Trophoblast cell (in vitro differentiated cells and primary cell): ENCODE data around the gene FES.
"Not testable (repeated sequence)": the region's sequence is repeated elsewhere in the genome, so short reads cannot be mapped to it uniquely, and the experiment has no call there.

ENCODE experiments used
- DNase-seq, 2 donors: peaks; one replicate each; pipeline ENCODE4 v3.0.0-alpha.2; 2016
- H2AFZ ChIP-seq: 2 replicates; pipeline ENCODE4 v1.6.1; 2013; ENCODE audit warnings: low read length, moderate library complexity, mild to moderate bottlenecking; ENCODE audit not compliant: insufficient read depth, poor library complexity
- H2AK5ac ChIP-seq: 2 replicates; pipeline ENCODE4 v1.6.1; 2013; ENCODE audit warnings: mild to moderate bottlenecking, low read length
- H2BK120ac ChIP-seq: 2 replicates; pipeline ENCODE4 v1.6.1; 2013; ENCODE audit warnings: low read length, mild to moderate bottlenecking, moderate library complexity; ENCODE audit not compliant: insufficient read depth, poor library complexity
- H2BK12ac ChIP-seq: 2 replicates; pipeline ENCODE4 v1.6.1; 2013; ENCODE audit warnings: mild to moderate bottlenecking, low read length, moderate library complexity
- H2BK5ac ChIP-seq: 2 replicates; pipeline ENCODE4 v1.6.1; 2013; ENCODE audit warnings: low read length, low read depth, moderate library complexity, mild to moderate bottlenecking; ENCODE audit not compliant: poor library complexity
- H3K14ac ChIP-seq: 2 replicates; pipeline ENCODE4 v1.6.1; 2013; ENCODE audit warnings: mild to moderate bottlenecking, low read length
- H3K18ac ChIP-seq: 2 replicates; pipeline ENCODE4 v1.6.1; 2013; ENCODE audit warnings: mild to moderate bottlenecking, low read length
- H3K23ac ChIP-seq: 2 replicates; pipeline ENCODE4 v1.6.1; 2013; ENCODE audit warnings: low read length
- H3K27ac ChIP-seq: 2 replicates; pipeline ENCODE4 v1.5.1; 2013; ENCODE audit warnings: low read depth, mild to moderate bottlenecking, inconsistent platforms, low read length, moderate library complexity
- H3K27me3 ChIP-seq: 2 replicates; pipeline ENCODE4 v1.6.1; 2013; ENCODE audit warnings: inconsistent platforms, mild to moderate bottlenecking, low read length, moderate library complexity; ENCODE audit not compliant: insufficient read depth
- H3K36me3 ChIP-seq, 2 experiments: 1 replicate in 1 of 2; 2 replicates in 1 of 2; pipeline ENCODE4 v1.6.1; 2013; ENCODE audit warnings: low read length in 2 of 2, mild to moderate bottlenecking in 2 of 2, moderate library complexity in 1 of 2; ENCODE audit not compliant: insufficient read depth in 2 of 2, control insufficient read depth in 1 of 2
- H3K4ac ChIP-seq: 2 replicates; pipeline ENCODE4 v1.6.1; 2013; ENCODE audit warnings: low read depth, mild to moderate bottlenecking, low read length, moderate library complexity
- H3K4me1 ChIP-seq, 2 experiments: 1 replicate in 1 of 2; 2 replicates in 1 of 2; pipeline ENCODE4 v1.6.1; 2013; ENCODE audit warnings: low read length in 2 of 2, mild to moderate bottlenecking in 2 of 2, moderate library complexity in 1 of 2; ENCODE audit not compliant: insufficient read depth in 2 of 2, control insufficient read depth in 1 of 2
- H3K4me2 ChIP-seq: 2 replicates; pipeline ENCODE4 v1.6.1; 2013; ENCODE audit warnings: inconsistent platforms, mild to moderate bottlenecking, low read length, moderate library complexity
- H3K4me3 ChIP-seq: 2 replicates; pipeline ENCODE4 v1.5.1; 2013; ENCODE audit warnings: mild to moderate bottlenecking, low read depth, low read length, inconsistent platforms
- H3K79me1 ChIP-seq: one replicate; pipeline ENCODE4 v1.6.1; 2013; ENCODE audit warnings: low read length
- H3K79me2 ChIP-seq: 2 replicates; pipeline ENCODE4 v1.6.1; 2013; ENCODE audit warnings: low read length, mild to moderate bottlenecking; ENCODE audit not compliant: control insufficient read depth, insufficient read depth, poor library complexity
- H3K9ac ChIP-seq: 2 replicates; pipeline ENCODE4 v1.6.1; 2013; ENCODE audit warnings: mild to moderate bottlenecking, low read length
- H3K9me3 ChIP-seq: 2 replicates; pipeline ENCODE4 v1.6.1; 2013; ENCODE audit warnings: low read depth, mild to moderate bottlenecking, control low read depth, inconsistent platforms, low read length; ENCODE audit not compliant: insufficient read depth
- H4K12ac ChIP-seq: 2 replicates; pipeline ENCODE4 v1.6.1; 2013; ENCODE audit warnings: low read depth, mild to moderate bottlenecking, low read length, moderate library complexity
- H4K8ac ChIP-seq: 2 replicates; pipeline ENCODE4 v1.6.1; 2013; ENCODE audit warnings: low read depth, mild to moderate bottlenecking, low read length, moderate library complexity
- H4K91ac ChIP-seq: one replicate; pipeline ENCODE4 v1.6.1; 2013; ENCODE audit warnings: low read depth, mild to moderate bottlenecking, low read length, moderate library complexity
- WGBS: extraction: QIAGEN DNeasy Blood & Tissue Kit; methylation state at CpG from one replicate; pipeline ENCODE4 v1.1.7; 2013; ENCODE audit warnings: missing lambda C conversion rate; ENCODE audit not compliant: insufficient read length, insufficient coverage; ENCODE audit errors: extremely low coverage; 5-methylcytosine and 5-hydroxymethylcytosine counted together

The FES gene

GRCh38 chr15:90918835-90919234 is 34.5 kb downstream of the FES start:
- H3K4me2 ChIP-seq: no peak overlapping the region
- no peak overlapping the region for H3K4ac ChIP-seq
- no peak for DNase-seq

GRCh38 chr15:90921887-90922286 is 37.6 kb downstream of the FES start:
- Histone ChIP-seq H2AFZ (no peak overlapping the region), H2BK12ac (no peak overlapping the region), H3K9me3 (no peaks in the 10 kb centered on the region), H3K27me3 (no peaks in the 10 kb centered on the region), H3K4me3 (no peak overlapping the region), H3K27ac (no peak overlapping the region), H3K4me2 (no peak overlapping the region), H4K91ac (no peak overlapping the region), H4K8ac (no peak overlapping the region), H3K36me3 (peaks cover 31 to 32% of the 10 kb centered on the region in 2 experiments), H3K79me1 (no peaks in the 10 kb centered on the region), H2AK5ac (no peak overlapping the region), H4K12ac (no peak overlapping the region), H3K4me1 (no peaks in the 10 kb centered on the region), H3K79me2 (no peaks in the 10 kb centered on the region), H2BK5ac (no peak overlapping the region), H3K14ac (no peak overlapping the region), H3K9ac (no peak overlapping the region), H3K4ac (no peak overlapping the region), H3K18ac (no peak overlapping the region), H2BK120ac (no peak overlapping the region), H3K23ac (no peak overlapping the region)
- WGBS: no CpG with 5 or more reads among the region's 4 CpGs
- no peak for DNase-seq

More at GRCh38 chr15:90918835-90919234, 34.5 kb downstream of the FES start:
- H3K27me3 ChIP-seq: no peaks in the 10 kb centered on the region
- H2BK5ac ChIP-seq: no peak overlapping the region
- no peak overlapping the region for H3K4me3 ChIP-seq
- H3K14ac ChIP-seq: no peak overlapping the region
- no peaks in the 10 kb centered on the region for H3K79me1 ChIP-seq
- no peak overlapping the region for H3K9ac ChIP-seq
- H4K12ac ChIP-seq: no peak overlapping the region
- no peak overlapping the region for H3K18ac ChIP-seq
- H2BK120ac ChIP-seq: no peak overlapping the region
- no peak overlapping the region for H3K23ac ChIP-seq
- H3K36me3 ChIP-seq: peaks cover 38 to 45% of the 10 kb centered on the region in 2 experiments
- H4K8ac ChIP-seq: no peak overlapping the region
- H2AK5ac ChIP-seq: no peak overlapping the region
- H3K27ac ChIP-seq: no peak overlapping the region
- no peaks in the 10 kb centered on the region for H3K79me2 ChIP-seq
- H2BK12ac ChIP-seq: no peak overlapping the region
- no peaks in the 10 kb centered on the region for H3K4me1 ChIP-seq
- no CpG with 5 or more reads among the region's 6 CpGs for WGBS
- no peak overlapping the region for H2AFZ ChIP-seq
- H4K91ac ChIP-seq: no peak overlapping the region
- H3K9me3 ChIP-seq: no peaks in the 10 kb centered on the region

DNA sequence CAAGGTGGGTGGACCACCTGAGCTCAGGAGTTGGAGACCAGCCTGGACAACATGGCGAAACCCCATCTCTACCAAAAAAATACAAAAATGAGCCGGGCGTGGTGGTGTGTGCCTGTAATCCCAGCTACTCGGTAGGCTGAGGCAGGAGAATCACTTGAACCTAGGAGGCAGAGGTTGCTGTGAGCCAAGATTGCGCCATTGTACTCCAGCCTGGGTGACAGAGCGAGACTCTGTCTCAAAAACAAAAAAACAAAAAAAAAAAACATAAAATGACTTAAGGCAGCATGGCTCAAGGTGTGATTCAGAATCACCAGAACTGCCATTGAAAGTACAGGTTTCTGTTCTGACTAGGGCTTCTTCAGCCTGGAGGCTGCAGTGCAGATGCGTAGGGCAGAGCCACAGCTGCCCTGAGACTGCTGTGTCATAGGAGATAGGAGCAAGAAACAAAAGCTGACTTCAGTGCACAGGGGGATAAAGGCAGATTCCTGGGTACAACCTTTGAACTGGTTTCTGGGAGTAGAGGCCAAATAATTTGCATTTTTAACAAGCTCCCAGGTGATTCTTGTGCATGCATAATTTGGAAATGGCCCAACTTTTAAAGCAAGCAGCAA is 38.5 kb downstream of the FES start:
- DNase-seq, H4K8ac ChIP-seq, H3K18ac ChIP-seq, H2BK12ac ChIP-seq, H2AK5ac ChIP-seq, H3K79me2 ChIP-seq, H3K9ac ChIP-seq, H3K79me1 ChIP-seq, H3K4ac ChIP-seq, H3K9me3 ChIP-seq, H2AFZ ChIP-seq, H3K27ac ChIP-seq, H3K4me1 ChIP-seq, H3K4me2 ChIP-seq, H2BK120ac ChIP-seq, H3K23ac ChIP-seq, H3K14ac ChIP-seq, H3K4me3 ChIP-seq, H2BK5ac ChIP-seq, H4K91ac ChIP-seq, H3K27me3 ChIP-seq, H4K12ac ChIP-seq: not testable (repeated sequence)
- peaks cover 25 to 26% of the 10 kb centered on the region in 2 experiments for H3K36me3 ChIP-seq
- WGBS: no CpG with 5 or more reads among the region's 7 CpGs

DNA sequence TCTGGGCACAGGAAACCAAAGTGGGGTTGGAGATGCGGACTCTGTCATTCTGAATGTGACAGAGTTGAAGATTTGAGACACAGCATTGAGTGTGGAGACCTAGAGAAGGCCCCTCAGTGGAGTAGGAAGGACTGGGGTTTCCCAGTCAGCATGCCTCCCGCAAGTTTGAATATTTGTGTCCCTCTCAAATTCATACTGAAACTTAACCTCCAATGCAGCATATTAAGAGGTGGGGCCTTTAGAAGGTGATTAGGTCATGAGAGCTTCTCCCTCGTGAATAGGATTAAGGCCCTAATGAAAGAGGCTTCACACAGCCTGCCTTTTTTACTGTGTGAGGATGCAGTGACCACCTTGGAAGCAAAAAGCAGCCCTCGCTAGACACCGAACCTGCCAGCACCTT is 40.1 kb downstream of the FES start:
- H4K91ac ChIP-seq: no peak overlapping the region
- H3K4ac ChIP-seq: no peak overlapping the region
- H2BK120ac ChIP-seq: no peak overlapping the region
- no peak overlapping the region for H2AK5ac ChIP-seq
- no peak for DNase-seq
- H4K8ac ChIP-seq: no peak overlapping the region
- no CpG with 5 or more reads among the region's 5 CpGs for WGBS
- H3K18ac ChIP-seq: no peak overlapping the region
- no peaks in the 10 kb centered on the region for H3K9me3 ChIP-seq
- H3K9ac ChIP-seq: no peak overlapping the region
- H3K36me3 ChIP-seq: peaks cover 12 to 13% of the 10 kb centered on the region in 2 experiments
- H3K79me1 ChIP-seq: no peaks in the 10 kb centered on the region
- no peak overlapping the region for H2BK12ac ChIP-seq
- H3K4me1 ChIP-seq: no peaks in the 10 kb centered on the region
- no peak overlapping the region for H3K23ac ChIP-seq
- no peak overlapping the region for H3K14ac ChIP-seq
- H3K27ac ChIP-seq: no peak overlapping the region
- no peak overlapping the region for H2AFZ ChIP-seq
- no peaks in the 10 kb centered on the region for H3K79me2 ChIP-seq
- no peak overlapping the region for H4K12ac ChIP-seq
- H3K27me3 ChIP-seq: no peaks in the 10 kb centered on the region
- no peak overlapping the region for H2BK5ac ChIP-seq
- H3K4me2 ChIP-seq: no peak overlapping the region
- H3K4me3 ChIP-seq: no peak overlapping the region
